ENCODE results near the gene EPHA4. TPM values are rescaled to one million over a fixed set of nuclear protein-coding genes. Genes with fewer than 3 reads are reported as not detected.

EPHA4 gene
- polyA plus RNA-seq, 3 donors from 2014 or later = 6.7 to 18.0 (median 14.2) TPM

GRCh38 chr2:221590861-221591365, 18.8 kb upstream of the EPHA4 start:
- Mint-ChIP-seq H3K36me3 (no peaks in the 10 kb centered on the region), H3K9me3 (peaks cover 0 to 6% (median 0%) of the 10 kb centered on the region in 6 donors), H3K4me1 (no peaks in the 10 kb centered on the region), H3K27ac (no peak overlapping the region), H3K4me3 (no peak overlapping the region), H3K27me3 (ENCODE audit: low read depth in 3 of 3) (peaks cover 2 to 5% (median 3%) of the 10 kb centered on the region in 3 donors)
- DNase-seq = no peak

DNA sequence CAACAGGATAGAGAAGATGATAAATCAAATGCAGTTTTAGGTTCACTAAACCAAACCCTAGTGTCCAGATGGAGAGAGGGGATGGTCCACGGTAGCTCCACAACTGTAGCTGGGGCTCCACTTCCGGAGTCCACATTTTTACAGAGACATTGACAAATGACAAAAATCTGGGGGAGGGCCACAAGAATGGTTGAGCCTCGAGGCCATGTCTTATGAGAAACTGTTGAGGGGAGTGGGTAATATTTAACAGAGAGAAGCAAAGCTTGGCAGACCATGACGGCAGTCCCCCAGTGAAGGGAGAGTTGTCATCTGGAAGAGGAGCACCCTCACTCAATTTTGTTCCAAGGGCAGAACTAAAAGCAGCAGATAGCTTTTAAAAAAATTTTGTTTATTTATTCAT, 17.6 kb upstream of the EPHA4 start:
- no peak for DNase-seq
- H3K36me3 Mint-ChIP-seq = no peaks in the 10 kb centered on the region
- H3K27ac Mint-ChIP-seq = no peak overlapping the region
- H3K9me3 Mint-ChIP-seq = peaks cover 0 to 6% (median 0%) of the 10 kb centered on the region in 6 donors
- H3K27me3 Mint-ChIP-seq (ENCODE audit: low read depth in 3 of 3) = peaks cover 2 to 11% (median 3%) of the 10 kb centered on the region in 3 donors
- H3K4me3 Mint-ChIP-seq = no peak overlapping the region
- no peaks in the 10 kb centered on the region for H3K4me1 Mint-ChIP-seq

DNA sequence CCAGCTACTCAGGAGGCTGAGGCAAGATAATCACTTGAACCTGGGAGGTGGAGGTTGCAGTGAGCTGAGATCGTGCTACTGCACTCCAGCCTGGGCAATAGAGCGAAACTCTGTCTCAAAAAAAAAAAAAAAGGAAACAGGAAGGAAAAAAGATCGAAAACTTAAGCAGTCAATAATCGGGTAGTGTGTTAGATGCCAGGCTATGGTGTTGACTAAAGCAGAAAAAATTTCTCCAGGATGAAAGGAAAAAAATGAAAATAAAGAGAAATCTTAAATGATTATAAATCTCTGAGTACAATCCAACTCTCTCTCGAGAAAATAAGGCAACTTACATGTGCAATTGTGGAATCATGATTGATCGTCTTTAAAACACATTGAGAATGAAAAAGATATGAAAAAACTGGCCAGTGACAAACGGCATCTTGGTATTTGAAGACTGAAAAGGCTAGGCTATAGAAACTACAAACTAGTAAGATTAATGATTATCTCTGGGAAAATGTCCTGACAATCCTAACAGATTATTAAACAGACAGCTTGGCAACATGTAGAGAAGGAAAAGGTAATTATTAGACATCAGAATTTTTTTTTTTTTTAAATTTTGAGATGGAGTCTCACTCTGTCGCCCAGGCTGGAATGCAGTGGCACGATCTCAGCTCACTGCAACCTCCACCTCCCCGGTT, 16.3 kb upstream of the EPHA4 start:
- no peak for DNase-seq
- Mint-ChIP-seq H3K4me1 (no peaks in the 10 kb centered on the region), H3K9me3 (peaks cover 0 to 4% (median 0%) of the 10 kb centered on the region in 6 donors), H3K4me3 (no peak overlapping the region), H3K36me3 (no peaks in the 10 kb centered on the region), H3K27me3 (ENCODE audit: low read depth in 3 of 3) (peaks cover 3 to 12% (median 4%) of the 10 kb centered on the region in 3 donors), H3K27ac (no peak overlapping the region)

GRCh38 chr2:221581986-221582385, 9.9 kb upstream of the EPHA4 start:
- Mint-ChIP-seq H3K36me3 (no peaks in the 10 kb centered on the region), H3K4me1 (no peaks in the 10 kb centered on the region), H3K4me3 (no peak overlapping the region), H3K9me3 (peaks cover 0 to 2% (median 0%) of the 10 kb centered on the region in 6 donors), H3K27me3 (ENCODE audit: low read depth in 3 of 3) (peaks cover 4 to 34% (median 13%) of the 10 kb centered on the region in 3 donors), H3K27ac (no peak overlapping the region)
- DNase-seq = no peak

- H3K4me1 Mint-ChIP-seq = peaks cover 28 to 33% of the 10 kb centered on the region in 2 donors
- H3K36me3 Mint-ChIP-seq = no peaks in the 10 kb centered on the region
- DNase-seq = no peak
- H3K27me3 Mint-ChIP-seq (ENCODE audit: low read depth in 3 of 3) = peaks cover 19 to 46% (median 23%) of the 10 kb centered on the region in 3 donors
- peak overlapping the region in 2 of 6 donors; percentile 22 to 70 for H3K27ac Mint-ChIP-seq
- H3K4me3 Mint-ChIP-seq = peak overlapping the region; percentile 73 to 93 (median 82)
- no peaks in the 10 kb centered on the region for H3K9me3 Mint-ChIP-seq
Observed at GRCh38 chr2:221574231-221574570, 2.1 kb upstream of the EPHA4 start.

GRCh38 chr2:221573430-221574230, 1.5 kb upstream of the EPHA4 start:
- Mint-ChIP-seq H3K27ac (peak overlapping the region in 5 of 6 donors; percentile 3 to 73 (median 22)), H3K27me3 (ENCODE audit: low read depth in 3 of 3) (peaks cover 19 to 45% (median 28%) of the 10 kb centered on the region in 3 donors), H3K9me3 (no peaks in the 10 kb centered on the region), H3K4me3 (peak overlapping the region; percentile 73 to 93 (median 82)), H3K36me3 (peaks cover 2 to 3% (median 3%) of the 10 kb centered on the region in 3 donors), H3K4me1 (peaks cover 33 to 38% of the 10 kb centered on the region in 2 donors)
- peak; percentile 81 to 83 (median 83) for DNase-seq

DNA sequence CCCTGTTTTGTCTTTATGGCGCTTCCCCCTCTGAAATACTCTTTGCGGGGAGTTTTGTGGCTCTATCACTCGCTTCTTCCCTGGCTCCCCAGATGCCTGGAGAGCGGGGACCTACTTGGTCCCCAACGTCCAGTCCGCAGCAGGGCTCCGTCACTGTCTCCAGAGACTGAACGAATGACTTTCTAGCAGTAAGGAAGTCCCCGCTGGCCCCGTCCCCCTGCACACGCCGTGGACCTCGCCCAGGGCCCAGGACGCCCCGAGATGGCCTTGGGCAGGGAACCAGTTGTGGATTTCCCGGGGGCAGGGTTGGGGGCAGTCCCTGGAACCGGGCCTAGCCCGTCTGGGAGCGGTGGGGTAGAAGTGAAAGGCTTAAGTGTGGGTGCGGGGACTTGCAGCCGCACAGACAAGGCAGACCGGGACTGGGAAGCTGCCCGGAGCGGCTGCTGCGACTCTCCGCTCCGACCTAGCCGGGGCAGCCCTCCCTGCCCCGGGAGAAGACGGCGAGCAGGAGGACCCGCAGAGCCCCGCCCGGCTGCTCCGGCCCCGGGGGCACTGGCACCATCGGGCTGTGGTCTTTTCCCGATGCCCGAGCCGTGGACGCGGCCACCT, 821 bp upstream of the EPHA4 start:
- H3K4me1 Mint-ChIP-seq = peaks cover 33 to 45% of the 10 kb centered on the region in 2 donors
- H3K27ac Mint-ChIP-seq = peak overlapping the region; percentile 54 to 95 (median 87)
- peaks cover 19 to 40% (median 31%) of the 10 kb centered on the region in 3 donors for H3K27me3 Mint-ChIP-seq (ENCODE audit: low read depth in 3 of 3)
- H3K36me3 Mint-ChIP-seq = peaks cover 4 to 6% (median 4%) of the 10 kb centered on the region in 3 donors
- H3K4me3 Mint-ChIP-seq = peak overlapping the region; percentile 87 to 93 (median 91)
- DNase-seq = no peak
- H3K9me3 Mint-ChIP-seq = no peaks in the 10 kb centered on the region

GRCh38 chr2:221571551-221572218, 419 bp downstream of the EPHA4 start:
- peaks cover 36 to 55% of the 10 kb centered on the region in 2 donors for H3K4me1 Mint-ChIP-seq
- DNase-seq = peak in 1 of 3 donors; percentile 37
- no peaks in the 10 kb centered on the region for H3K9me3 Mint-ChIP-seq
- H3K36me3 Mint-ChIP-seq = peaks cover 6 to 11% (median 7%) of the 10 kb centered on the region in 3 donors
- H3K27ac Mint-ChIP-seq = peak overlapping the region; percentile 54 to 97 (median 94)
- peak overlapping the region; percentile 87 to 93 (median 90) for H3K4me3 Mint-ChIP-seq
- H3K27me3 Mint-ChIP-seq (ENCODE audit: low read depth in 3 of 3) = peaks cover 15 to 31% (median 29%) of the 10 kb centered on the region in 3 donors

DNA sequence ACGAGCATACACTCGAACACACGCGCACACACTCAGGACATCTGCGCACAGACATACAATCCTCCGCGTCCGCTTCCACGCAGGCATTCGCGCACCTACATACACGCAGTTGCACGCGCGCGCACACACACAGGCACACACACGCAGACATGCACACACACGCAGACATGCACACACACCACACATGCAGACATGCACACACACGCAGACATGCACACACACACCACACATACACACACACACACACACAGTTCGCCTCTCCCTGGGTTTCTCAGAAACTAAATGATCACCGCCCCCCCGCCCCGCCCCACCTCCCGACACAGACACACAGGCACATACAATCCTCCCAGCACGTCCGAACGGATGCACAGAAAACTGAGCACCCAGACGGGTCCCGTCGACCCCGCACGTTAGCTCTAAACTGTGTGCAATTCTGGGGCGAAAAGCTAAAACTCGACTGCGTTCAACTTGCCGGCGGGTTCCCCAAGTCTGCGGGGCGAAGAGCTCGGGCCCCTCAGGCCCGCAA, 1.0 kb downstream of the EPHA4 start:
- H3K27ac Mint-ChIP-seq = peak overlapping the region; percentile 54 to 97 (median 81)
- peaks cover 6 to 14% (median 7%) of the 10 kb centered on the region in 3 donors for H3K36me3 Mint-ChIP-seq
- peaks cover 39 to 59% of the 10 kb centered on the region in 2 donors for H3K4me1 Mint-ChIP-seq
- peak overlapping the region; percentile 87 to 93 (median 90) for H3K4me3 Mint-ChIP-seq
- peak; percentile 55 to 57 (median 56) for DNase-seq
- no peaks in the 10 kb centered on the region for H3K9me3 Mint-ChIP-seq
- peaks cover 15 to 32% (median 26%) of the 10 kb centered on the region in 3 donors for H3K27me3 Mint-ChIP-seq (ENCODE audit: low read depth in 3 of 3)

DNA sequence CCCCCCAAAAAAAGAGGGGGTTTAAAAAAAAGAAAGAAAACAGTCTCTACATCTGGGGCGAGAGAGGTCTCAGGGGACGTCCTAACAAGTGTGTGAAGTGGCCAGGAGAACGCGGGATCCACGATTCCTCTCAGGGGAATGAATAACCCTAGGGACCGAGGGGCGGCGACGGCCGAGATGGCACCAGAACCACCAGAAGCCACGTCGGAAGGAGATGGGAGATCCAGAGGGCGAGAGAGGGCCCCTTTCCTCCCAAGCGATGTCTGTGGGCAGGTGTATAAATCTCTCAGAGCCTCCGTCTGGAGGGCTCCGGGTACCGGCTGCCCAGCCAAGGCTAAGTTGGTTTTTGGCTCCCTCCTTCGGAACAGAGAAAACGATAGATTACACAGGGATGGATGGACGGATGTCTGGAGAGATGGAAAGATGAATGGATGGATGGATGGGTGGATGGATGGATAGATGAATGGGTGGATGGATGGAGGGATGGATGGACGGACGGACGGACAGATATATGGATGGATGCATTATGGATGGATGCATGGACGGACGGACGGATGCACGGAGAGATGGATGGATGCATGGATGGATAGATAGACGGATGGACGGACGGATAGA, 1.7 kb downstream of the EPHA4 start:
- Mint-ChIP-seq H3K9me3 (no peaks in the 10 kb centered on the region), H3K36me3 (peaks cover 7 to 14% (median 10%) of the 10 kb centered on the region in 3 donors), H3K27ac (peak overlapping the region; percentile 54 to 97 (median 68)), H3K27me3 (ENCODE audit: low read depth in 3 of 3) (peaks cover 13 to 32% (median 24%) of the 10 kb centered on the region in 3 donors), H3K4me3 (peak overlapping the region; percentile 87 to 93 (median 90)), H3K4me1 (peaks cover 45 to 59% of the 10 kb centered on the region in 2 donors)
- DNase-seq = peak; percentile 19 to 28 (median 23)

GRCh38 chr2:221569871-221570270, 2.2 kb downstream of the EPHA4 start:
- DNase-seq = no peak
- Mint-ChIP-seq H3K27ac (peak overlapping the region in 1 of 6 donors; percentile 54), H3K4me1 (peaks cover 46 to 62% of the 10 kb centered on the region in 2 donors), H3K4me3 (peak overlapping the region; percentile 87 to 93 (median 90)), H3K27me3 (ENCODE audit: low read depth in 3 of 3) (peaks cover 12 to 32% (median 23%) of the 10 kb centered on the region in 3 donors), H3K36me3 (peaks cover 7 to 14% (median 10%) of the 10 kb centered on the region in 3 donors), H3K9me3 (no peaks in the 10 kb centered on the region)

- no peaks in the 10 kb centered on the region for H3K9me3 Mint-ChIP-seq
- peaks cover 10 to 32% (median 19%) of the 10 kb centered on the region in 3 donors for H3K27me3 Mint-ChIP-seq (ENCODE audit: low read depth in 3 of 3)
- peak overlapping the region in 1 of 6 donors; percentile 41 for H3K27ac Mint-ChIP-seq
- H3K36me3 Mint-ChIP-seq = peaks cover 7 to 16% (median 10%) of the 10 kb centered on the region in 3 donors
- no peak for DNase-seq
- H3K4me1 Mint-ChIP-seq = peaks cover 47 to 64% of the 10 kb centered on the region in 2 donors
- H3K4me3 Mint-ChIP-seq = peak overlapping the region; percentile 42 to 93 (median 61)
Observed at GRCh38 chr2:221569425-221569845, 2.7 kb downstream of the EPHA4 start.
